ENCODE measurements around the gene CLCC1. TPM values are rescaled to one million over a fixed set of nuclear protein-coding genes. Genes with fewer than 3 reads are reported as not detected.
"Not testable (repeated sequence)": the region's sequence is repeated elsewhere in the genome, so short reads cannot be mapped to it uniquely, and the experiment has no call there.

The CLCC1 gene
- total RNA-seq, 2 donors from 2014 or later, result 14.3 to 19.8 TPM

GRCh38 chr1:108953452-108953851, 9.8 kb downstream of the CLCC1 start:
- Mint-ChIP-seq H3K9me3 (no peaks in the 10 kb centered on the region), H3K4me1 (peaks cover 30% of the 10 kb centered on the region), H3K27ac (no peak overlapping the region), H3K4me3 (no peak overlapping the region), H3K27me3 (no peaks in the 10 kb centered on the region), H3K36me3 (ENCODE audit: low read depth) (peaks cover 56% of the 10 kb centered on the region)
- no peak for ATAC-seq (replicated peaks)

- H3K4me1 Mint-ChIP-seq, result peaks cover 14% of the 10 kb centered on the region
- H3K4me3 Mint-ChIP-seq, result no peak overlapping the region
- no peak for ATAC-seq (replicated peaks)
- H3K27ac Mint-ChIP-seq, result no peak overlapping the region
- no peaks in the 10 kb centered on the region for H3K27me3 Mint-ChIP-seq
- no peaks in the 10 kb centered on the region for H3K9me3 Mint-ChIP-seq
- peaks cover 65% of the 10 kb centered on the region for H3K36me3 Mint-ChIP-seq (ENCODE audit: low read depth)
These were observed 12.0 kb downstream of the CLCC1 start for GRCh38 chr1:108951242-108951641.

- Mint-ChIP-seq H3K4me3 (no peak overlapping the region), H3K9me3 (no peaks in the 10 kb centered on the region), H3K4me1 (peaks cover 12% of the 10 kb centered on the region), H3K27me3 (no peaks in the 10 kb centered on the region), H3K27ac (no peak overlapping the region), H3K36me3 (ENCODE audit: low read depth) (peaks cover 63% of the 10 kb centered on the region)
- ATAC-seq (replicated peaks), result no peak
These were observed 14.2 kb downstream of the CLCC1 start for GRCh38 chr1:108949044-108949443.

GRCh38 chr1:108947871-108948525, 15.3 kb downstream of the CLCC1 start:
- H3K9me3 Mint-ChIP-seq, result no peaks in the 10 kb centered on the region
- H3K4me3 Mint-ChIP-seq, result no peak overlapping the region
- H3K27me3 Mint-ChIP-seq, result no peaks in the 10 kb centered on the region
- no peak for ATAC-seq (replicated peaks)
- peaks cover 64% of the 10 kb centered on the region for H3K36me3 Mint-ChIP-seq (ENCODE audit: low read depth)
- no peak overlapping the region for H3K27ac Mint-ChIP-seq
- peaks cover 8% of the 10 kb centered on the region for H3K4me1 Mint-ChIP-seq

GRCh38 chr1:108936170-108936569, 27.1 kb downstream of the CLCC1 start:
- no peaks in the 10 kb centered on the region for H3K9me3 Mint-ChIP-seq
- no peak overlapping the region for H3K27ac Mint-ChIP-seq
- no peak for ATAC-seq (replicated peaks)
- H3K4me3 Mint-ChIP-seq, result no peak overlapping the region
- H3K27me3 Mint-ChIP-seq, result no peaks in the 10 kb centered on the region
- no peaks in the 10 kb centered on the region for H3K4me1 Mint-ChIP-seq
- H3K36me3 Mint-ChIP-seq (ENCODE audit: low read depth), result peaks cover 75% of the 10 kb centered on the region

- Mint-ChIP-seq H3K27ac (no peak overlapping the region), H3K36me3 (ENCODE audit: low read depth) (peaks cover 56% of the 10 kb centered on the region), H3K4me1 (no peaks in the 10 kb centered on the region), H3K4me3 (no peak overlapping the region), H3K9me3 (no peaks in the 10 kb centered on the region), H3K27me3 (no peaks in the 10 kb centered on the region)
- ATAC-seq (replicated peaks), result no peak
These were observed 29.3 kb downstream of the CLCC1 start for GRCh38 chr1:108933944-108934343.

- ATAC-seq (replicated peaks); H3K4me1 Mint-ChIP-seq; H3K9me3 Mint-ChIP-seq; H3K27ac Mint-ChIP-seq; H3K36me3 Mint-ChIP-seq (ENCODE audit: low read depth); H3K4me3 Mint-ChIP-seq; H3K27me3 Mint-ChIP-seq: not testable (repeated sequence)
These were observed 35.7 kb downstream of the CLCC1 start for GRCh38 chr1:108927565-108927964.

GRCh38 chr1:108925920-108926319, 37.4 kb downstream of the CLCC1 start:
- H3K4me1 Mint-ChIP-seq, result no peaks in the 10 kb centered on the region
- peak; percentile 52 for ATAC-seq (replicated peaks)
- H3K4me3 Mint-ChIP-seq, result no peak overlapping the region

GRCh38 chr1:108916788-108917187, 46.5 kb downstream of the CLCC1 start:
- H3K36me3 Mint-ChIP-seq (ENCODE audit: low read depth), result no peaks in the 10 kb centered on the region
- ATAC-seq (replicated peaks), result no peak
- H3K4me3 Mint-ChIP-seq, result no peak overlapping the region
- H3K27me3 Mint-ChIP-seq, result no peaks in the 10 kb centered on the region
- no peaks in the 10 kb centered on the region for H3K9me3 Mint-ChIP-seq
- H3K4me1 Mint-ChIP-seq, result no peaks in the 10 kb centered on the region
- no peak overlapping the region for H3K27ac Mint-ChIP-seq

More at GRCh38 chr1:108925920-108926319, 37.4 kb downstream of the CLCC1 start:
- Mint-ChIP-seq H3K27me3 (no peaks in the 10 kb centered on the region), H3K9me3 (no peaks in the 10 kb centered on the region), H3K36me3 (ENCODE audit: low read depth) (peaks cover 6% of the 10 kb centered on the region), H3K27ac (no peak overlapping the region)

Other genes starting within 250 kb of the CLCC1 start
- gene STXBP3, start 216.8 kb downstream of the CLCC1 start, total RNA-seq, result 10 to 100 TPM; 41.0 to 52.3 TPM
- gene AKNAD1, start 106.4 kb downstream of the CLCC1 start, total RNA-seq, result not detected
- gene GPSM2, start 86.5 kb downstream of the CLCC1 start, total RNA-seq, result 10 to 100 TPM; 24.1 to 30.5 TPM
- 10 to 100 TPM in 1 of 2 donors, 1 to 10 TPM in 1; 7.9 to 11.1 TPM for gene WDR47, start 78.6 kb upstream of the CLCC1 start, total RNA-seq
- 10 to 100 TPM; 18.3 to 27.4 TPM for gene TAF13, start 112.5 kb upstream of the CLCC1 start, total RNA-seq
- gene TMEM167B, start 127.3 kb upstream of the CLCC1 start, total RNA-seq, result 10 to 100 TPM; 26.8 to 51.9 TPM
- gene ELAPOR1, start 150.6 kb upstream of the CLCC1 start, total RNA-seq, result 10 to 100 TPM in 1 of 2 donors, 1 to 10 TPM in 1; 3.9 to 33.3 TPM

Measured in activated T-helper 17 cell treated with anti-CD3 and anti-CD28 coated beads, Interleukin-2, amount 50 U/mL, for 72 hours (primary cell).